GM12878 (cell line): ENCODE measurements around the gene C11orf91. TPM values are rescaled to one million over a fixed set of nuclear protein-coding genes. Genes with fewer than 3 reads are reported as not detected.

Source experiments
- ATAC-seq: fragments of 200-7000 bp; cut with Tn5 transposase; 3 replicates; pipeline ENCODE4 v1.9.1; 2020; ENCODE audit warnings: mild to moderate bottlenecking, moderate library complexity
- BruUV-seq: library from RNA; stranded (reverse); fragments of 400-500 nt; replicated peaks from 2 replicates; lab custom pipeline; 2021; lab: Mats Ljungman, UMichigan
- CTCF ChIA-PET: fragments of 300-600 bp; sonication (Branson Sonifier 250); formaldehyde crosslinking; extraction: SDS; loops from one replicate; lab custom pipeline; 2021; ENCODE audit warnings: inconsistent platforms; lab: Yijun Ruan, JAX
- POLR2A ChIA-PET: fragments of 350-600 bp; formaldehyde crosslinking; extraction: SDS; loops from one replicate; lab custom pipeline; 2021; ENCODE audit warnings: inconsistent platforms; lab: Charles Lee
- RAD21 ChIA-PET: fragments of 300-600 bp; sonication (Branson Sonifier 250); formaldehyde crosslinking; loops from one replicate; lab custom pipeline; 2023; ENCODE audit warnings: antibody characterized with exemption; ENCODE audit not compliant: unreplicated experiment; lab: Charles Lee
- SMC1A ChIA-PET: fragments of 300-600 bp; sonication (Branson Sonifier 250); formaldehyde crosslinking; loops from one replicate; lab custom pipeline; 2023; ENCODE audit not compliant: unreplicated experiment, uncharacterized antibody; lab: Charles Lee
- DNase-seq: peaks from one replicate; pipeline ENCODE4 v3.0.0-alpha.2; 2011; ENCODE audit warnings: low read depth, low spot score
- FAIRE-seq: peaks from 3 replicates; lab custom pipeline; 2011; peaks lifted over from hg19 to GRCh38; lab: Jason Lieb, UNC
- H2AFZ ChIP-seq: 2 replicates; pipeline ENCODE4 v1.6.0; 2011; ENCODE audit warnings: low read depth, low read length, control low read depth; ENCODE audit not compliant: control insufficient read depth
- H3K27ac ChIP-seq: 2 replicates; pipeline ENCODE4 v1.5.1; 2011; ENCODE audit warnings: control low read depth; ENCODE audit not compliant: control insufficient read depth, insufficient read depth
- H3K27me3 ChIP-seq, 2 experiments: replicated peaks in 1 of 2; 2 replicates each; pipeline versions ENCODE4 v1.6.0 to v1.6.1; 2011; ENCODE audit warnings: low read length in 1 of 2; ENCODE audit not compliant: control insufficient read depth in 2 of 2, insufficient read depth in 2 of 2
- H3K36me3 ChIP-seq, 2 experiments: 2 replicates each; pipeline ENCODE4 v1.5.1; 2011; ENCODE audit warnings: low read length in 1 of 2; ENCODE audit not compliant: control insufficient read depth in 2 of 2, insufficient read depth in 2 of 2
- H3K4me1 ChIP-seq: 2 replicates; pipeline ENCODE4 v1.6.1; 2011; ENCODE audit warnings: mild to moderate bottlenecking, low read length, moderate library complexity, mixed read lengths; ENCODE audit not compliant: control insufficient read depth, insufficient read depth
- H3K4me2 ChIP-seq: 2 replicates; pipeline ENCODE4 v1.6.0; 2011; ENCODE audit warnings: control low read depth; ENCODE audit not compliant: control insufficient read depth, insufficient read depth
- H3K4me3 ChIP-seq: fragments of 200-600 bp; sonication (generic); 2 replicates; pipeline ENCODE4 v1.5.1; 2016
- H3K79me2 ChIP-seq: 2 replicates; pipeline ENCODE4 v1.6.0; 2011; ENCODE audit warnings: low read length; ENCODE audit not compliant: control insufficient read depth, insufficient read depth
- H3K9ac ChIP-seq: 2 replicates; pipeline ENCODE4 v1.8.0; 2011; ENCODE audit warnings: low read length, control low read depth, mixed read lengths; ENCODE audit not compliant: control insufficient read depth, insufficient read depth
- H3K9me3 ChIP-seq: replicated peaks from 3 replicates; pipeline ENCODE4 v1.5.1; 2011; ENCODE audit warnings: mild to moderate bottlenecking, low read length; ENCODE audit not compliant: control insufficient read depth, insufficient read depth
- H4K20me1 ChIP-seq: 2 replicates; pipeline ENCODE4 v1.6.0; 2011; ENCODE audit not compliant: control insufficient read depth, insufficient read depth
- BMI1 ChIP-seq: fragments of 450-650 bp; IDR thresholded peaks from 2 replicates; pipeline ENCODE4 v1.6.1; 2016; ENCODE audit warnings: mild to moderate bottlenecking, moderate library complexity, borderline replicate concordance
- CEBPB ChIP-seq, 2 experiments: fragments of 150-350 bp in 1 of 2; IDR thresholded peaks; 2 replicates each; pipeline ENCODE4 v1.6.1; 2012 to 2014; ENCODE audit warnings: low read depth in 2 of 2, low read length in 2 of 2, borderline replicate concordance in 1 of 2, inconsistent platforms in 1 of 2
- HDGF ChIP-seq: fragments of 450-650 bp; IDR thresholded peaks from 2 replicates; pipeline ENCODE4 v1.6.1; 2016; ENCODE audit warnings: antibody characterized with exemption
- POLR2AphosphoS2 ChIP-seq: IDR thresholded peaks from 2 replicates; pipeline ENCODE4 v1.6.1; 2011; ENCODE audit warnings: low read depth, mild to moderate bottlenecking, low read length, improper control_type of control experiment, moderate library complexity
- RCOR1 ChIP-seq: conservative IDR thresholded peaks from 2 replicates; pipeline ENCODE4 v1.6.1; 2012; ENCODE audit warnings: low read depth, low read length, improper control_type of control experiment
- RUNX3 ChIP-seq: IDR thresholded peaks from 2 replicates; pipeline ENCODE4 v1.6.1; 2012; ENCODE audit warnings: low read length, inconsistent platforms
- SIN3A ChIP-seq: IDR thresholded peaks from 2 replicates; pipeline ENCODE4 v1.6.1; 2012; ENCODE audit warnings: low read depth, low read length, improper control_type of control experiment
- SPI1 ChIP-seq: IDR thresholded peaks from 2 replicates; pipeline ENCODE4 v1.6.1; 2011; ENCODE audit warnings: low read depth, mild to moderate bottlenecking, low read length, moderate library complexity, borderline replicate concordance; ENCODE audit not compliant: insufficient read depth
- WGBS: methylation state at CpG from one replicate; pipeline ENCODE4 v1.1.6; 2016; ENCODE audit warnings: low lambda C conversion rate; ENCODE audit not compliant: insufficient replicate concordance, insufficient coverage; ENCODE audit errors: missing lambda C conversion rate; 5-methylcytosine and 5-hydroxymethylcytosine counted together
- in situ Hi-C: fragments of 300-500 bp; cut with MboI; formaldehyde crosslinking; loops from 9 replicates; pipeline ENCODE4 v1.14.3; 2018; ENCODE audit warnings: mixed read lengths
- intact Hi-C: fragments of 100-400 bp; cut with micrococcal nuclease; formaldehyde crosslinking; loops from one replicate; pipeline ENCODE4 v1.14.2; 2022; ENCODE audit not compliant: unreplicated experiment
- polyA plus RNA-seq, 11 experiments: library from polyadenylated mRNA; depleted of rRNA in 4 of 11; unstranded in 6 of 11; stranded (reverse) in 5 of 11; fragments of >200 nt; fragmentation: Nextera tagmentation in 4 of 11; fragmentation: Illumina TruSeq in 1 of 11; extraction: Ambion mirVana in 4 of 11; extraction: Trizol in 1 of 11; gene quantifications; 1 replicate in 1 of 11; 2 replicates in 10 of 11; pipeline versions ENCODE4 v1.2.1 to v1.2.3, GENCODE V29; 2011 to 2016; ENCODE audit warnings: inconsistent platforms in 2 of 11, missing spikeins in 2 of 11, low read depth in 1 of 11
- total RNA-seq, 4 experiments: library from RNA; depleted of rRNA in 3 of 4; stranded (reverse); fragments of >200 nt in 3 of 4; fragmentation: Illumina TruSeq in 1 of 4; extraction: Trizol in 1 of 4; gene quantifications; 2 replicates each; pipeline versions ENCODE4 v1.2.1 to v1.2.3, GENCODE V29; 2013 to 2021

The C11orf91 gene
- total and polyA plus RNA-seq, 10 of the 15 experiments (the other 5 are each of a cell fraction or from before 2014, with no cell fraction given): not detected

GRCh38 chr11:33696411-33696810 is 4.2 kb downstream of the C11orf91 start:
- no peak overlapping the region for H2AFZ ChIP-seq
- H3K9me3 ChIP-seq: no peaks in the 10 kb centered on the region
- H3K4me3 ChIP-seq: no peak overlapping the region
- no peak for TF ChIP-seq BMI1
- 0 out of 2 replicates have a peak, but pooled peaks have one; percentile 9 for TF ChIP-seq RUNX3
- no peak for TF ChIP-seq POLR2AphosphoS2
- TF ChIP-seq SPI1: peak; percentile 79
- TF ChIP-seq RCOR1: no peak
- no peak for ATAC-seq
- H3K79me2 ChIP-seq: no peaks in the 10 kb centered on the region
- intact Hi-C loops (no loop called here), in situ Hi-C loops (no loop called here)
- H3K9ac ChIP-seq: no peak overlapping the region
- ChIA-PET SMC1A (interaction anchor here (1.0 kb wide), 1 partner anchor 334 kb away, joined by 3 read pairs; no protein-coding TSS in a partner anchor), POLR2A (interaction anchor here (0.5 kb wide), 1 partner anchor 14 kb away, joined by 4 read pairs; no protein-coding TSS in a partner anchor), RAD21 (interaction anchor here (1.6 kb wide), 1 partner anchor 46 kb away, joined by 5 read pairs; no protein-coding TSS in a partner anchor), CTCF (interaction anchor here (0.7 to 3.2 kb wide), 4 partner anchors 8 to 133 kb away, joined by 3 to 15 read pairs (median 4); no protein-coding TSS in a partner anchor)
- no TSS peak for BruUV-seq
- peak; percentile 69 for FAIRE-seq
- H3K4me1 ChIP-seq: peaks cover 12% of the 10 kb centered on the region
- no peaks in the 10 kb centered on the region for H3K36me3 ChIP-seq
- no peak for DNase-seq
- WGBS: 7% methylated on average over 5 of the region's 5 CpGs
- H3K27ac ChIP-seq: no peak overlapping the region
- no peaks in the 10 kb centered on the region for H3K27me3 ChIP-seq
- H4K20me1 ChIP-seq: no peaks in the 10 kb centered on the region
- no peak overlapping the region for H3K4me2 ChIP-seq

- Histone ChIP-seq H3K4me3 (no peak overlapping the region), H3K36me3 (no peaks in the 10 kb centered on the region), H3K9ac (no peak overlapping the region), H3K4me1 (peaks cover 9% of the 10 kb centered on the region), H3K27me3 (no peaks in the 10 kb centered on the region), H3K9me3 (no peaks in the 10 kb centered on the region), H3K79me2 (no peaks in the 10 kb centered on the region), H4K20me1 (no peaks in the 10 kb centered on the region), H3K27ac (no peak overlapping the region), H2AFZ (no peak overlapping the region), H3K4me2 (no peak overlapping the region; the same call in 1 of the 2 replicates)
- ATAC-seq (peak; percentile 14), FAIRE-seq (no peak), DNase-seq (no peak)
- POLR2A ChIA-PET: interaction anchor here (0.5 to 0.8 kb wide), 3 partner anchors 59 to 335 kb away, joined by 3 to 4 read pairs (median 4); no protein-coding TSS in a partner anchor
- intact Hi-C loops: no loop called here
- in situ Hi-C loops: no loop called here
- SMC1A ChIA-PET: interaction anchor here (0.8 to 6.2 kb wide), 3 partner anchors 7 to 47 kb away, joined by 3 to 30 read pairs (median 4); no protein-coding TSS in a partner anchor
- BruUV-seq: no TSS peak
- CTCF ChIA-PET: interaction anchor here (1.5 to 3.2 kb wide), 4 partner anchors 21 to 333 kb away, joined by 4 to 15 read pairs (median 6); no protein-coding TSS in a partner anchor
- RAD21 ChIA-PET: interaction anchor here (1.6 kb wide), 1 partner anchor 47 kb away, joined by 5 read pairs; no protein-coding TSS in a partner anchor
- TF ChIP-seq CEBPB (IDR thresholded peaks at IDR 0.05; ENCODE audit: borderline replicate concordance in 1 of 2, low read depth in 2 of 2, low read length in 2 of 2) (no peak), SIN3A (no peak), HDGF (no peak)
- WGBS: 93% methylated on average over 4 of the region's 4 CpGs
These were observed 5.5 kb downstream of the C11orf91 start for GRCh38 chr11:33695051-33695566.
